ENCODE results near the gene SH2B3. TPM values are rescaled to one million over a fixed set of nuclear protein-coding genes. Genes with fewer than 3 reads are reported as not detected.

SH2B3 gene
- total RNA-seq, 3 donors from 2014 or later: 16.5 to 22.4 (median 20.5) TPM

- intact Hi-C loops (cut with DNase I, micrococcal nuclease): no loop called here
- ATAC-seq (no peak), DNase-seq (no peak)
- Histone ChIP-seq H3K4me1 (ENCODE audit: low read depth) (peaks cover 18% of the 10 kb centered on the region), H3K4me3 (no peak overlapping the region), H3K9me3 (no peaks in the 10 kb centered on the region), H3K36me3 (ENCODE audit: low read depth) (no peaks in the 10 kb centered on the region)
- no peak for TF ChIP-seq CTCF (IDR thresholded peaks at IDR 0.05)
These were observed 7.2 kb downstream of the SH2B3 start for GRCh38 chr12:111412830-111413441.

- Histone ChIP-seq H3K36me3 (ENCODE audit: low read depth) (no peaks in the 10 kb centered on the region), H3K4me1 (ENCODE audit: low read depth) (peaks cover 16% of the 10 kb centered on the region), H3K9me3 (no peaks in the 10 kb centered on the region), H3K4me3 (no peak overlapping the region)
- DNase-seq (peak; percentile 21 to 65 (median 57)), ATAC-seq (peak; percentile 82)
- intact Hi-C loops (cut with DNase I, micrococcal nuclease): no loop called here
- TF ChIP-seq CTCF (IDR thresholded peaks at IDR 0.05): no peak
These were observed 7.8 kb downstream of the SH2B3 start for GRCh38 chr12:111413442-111414086.

- DNase-seq: no peak
- intact Hi-C loops (cut with DNase I, micrococcal nuclease): no loop called here
- H3K4me1 ChIP-seq (ENCODE audit: low read depth): peaks cover 10% of the 10 kb centered on the region
- ATAC-seq: no peak
- no peaks in the 10 kb centered on the region for H3K36me3 ChIP-seq (ENCODE audit: low read depth)
- no peak for TF ChIP-seq CTCF (IDR thresholded peaks at IDR 0.05)
- H3K4me3 ChIP-seq: no peak overlapping the region
- no peaks in the 10 kb centered on the region for H3K9me3 ChIP-seq
These were observed 9.1 kb downstream of the SH2B3 start for GRCh38 chr12:111414711-111415252.

GRCh38 chr12:111417290-111417689 is 11.6 kb downstream of the SH2B3 start:
- no peaks in the 10 kb centered on the region for H3K36me3 ChIP-seq (ENCODE audit: low read depth)
- no peaks in the 10 kb centered on the region for H3K9me3 ChIP-seq
- H3K4me3 ChIP-seq: no peak overlapping the region
- no peak for DNase-seq
- H3K4me1 ChIP-seq (ENCODE audit: low read depth): no peaks in the 10 kb centered on the region
- no peak for ATAC-seq
- no peak for TF ChIP-seq CTCF (IDR thresholded peaks at IDR 0.05)
- intact Hi-C loops (cut with DNase I, micrococcal nuclease): no loop called here

- Histone ChIP-seq H3K4me3 (no peak overlapping the region), H3K4me1 (ENCODE audit: low read depth) (no peaks in the 10 kb centered on the region), H3K9me3 (no peaks in the 10 kb centered on the region), H3K36me3 (ENCODE audit: low read depth) (no peaks in the 10 kb centered on the region)
- DNase-seq: no peak
- TF ChIP-seq CTCF (IDR thresholded peaks at IDR 0.05): no peak
- intact Hi-C loops (cut with DNase I, micrococcal nuclease): no loop called here
- ATAC-seq: no peak
These were observed 12.3 kb downstream of the SH2B3 start for GRCh38 chr12:111417784-111418593.

Measured in mucosa of descending colon (tissue), 3 donors.